ENCODE data around the gene NEDD4L. TPM values are rescaled to one million over a fixed set of nuclear protein-coding genes. Genes with fewer than 3 reads are reported as not detected.

The NEDD4L gene
- total and polyA plus RNA-seq, 4 donors, result 10.2 to 20.3 (median 13.2) TPM

DNA sequence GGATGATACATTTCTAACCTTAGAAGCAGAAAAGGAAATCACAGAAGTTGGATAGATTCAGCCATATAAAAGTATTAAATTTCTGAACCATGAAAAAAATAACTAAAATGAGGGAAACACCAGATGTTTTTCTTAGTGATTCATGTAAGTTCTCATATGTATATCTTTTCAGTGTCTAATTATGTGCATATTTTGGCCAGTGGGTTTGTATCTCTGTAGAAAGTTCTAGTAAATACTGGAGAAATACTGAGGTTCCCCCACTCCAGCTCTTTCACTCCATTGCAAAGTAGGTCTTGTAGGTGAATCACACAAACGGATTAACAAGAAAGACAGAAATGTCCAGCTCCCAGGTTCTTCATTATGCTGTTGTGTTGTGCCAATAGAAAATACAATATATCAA lies 222.3 kb downstream of the NEDD4L start:
- Histone ChIP-seq H3K9me3 (ENCODE audit: control insufficient read depth in 4 of 4, low read length in 3 of 4) (no peaks in the 10 kb centered on the region), H3K27ac (ENCODE audit: low read depth in 1 of 2, low read length in 2 of 2) (no peak overlapping the region), H3K4me3 (ENCODE audit: low read depth in 1 of 3, low read length in 3 of 3) (no peak overlapping the region), H3K9ac (ENCODE audit: low read depth in 1 of 2, low read length in 2 of 2) (no peak overlapping the region), H3K36me3 (ENCODE audit: control insufficient read depth in 4 of 4, insufficient read depth in 3 of 4, low read depth in 1 of 4, low read length in 3 of 4) (no peaks in the 10 kb centered on the region), H3K4me1 (ENCODE audit: control insufficient read depth in 4 of 4, insufficient read depth in 4 of 4, low read length in 3 of 4) (peaks cover 0 to 10% (median 5%) of the 10 kb centered on the region in 4 donors), H3K27me3 (ENCODE audit: control insufficient read depth in 4 of 4, insufficient read depth in 4 of 4, low read length in 3 of 4) (no peaks in the 10 kb centered on the region)
- TF ChIP-seq HNF4G (IDR thresholded peaks at IDR 0.05) (no peak), JUND (IDR thresholded peaks at IDR 0.05) (no peak), ZBTB33 (IDR thresholded peaks at IDR 0.05) (no peak), SP1 (IDR thresholded peaks at IDR 0.05) (no peak), FOXA1 (IDR thresholded peaks at IDR 0.05) (no peak), TAF1 (conservative IDR thresholded peaks at IDR 0.05) (no peak), HNF4A (conservative IDR thresholded peaks at IDR 0.05) (no peak), FOXA2 (IDR thresholded peaks at IDR 0.05) (no peak), ATF3 (IDR thresholded peaks at IDR 0.05) (no peak), YY1 (IDR thresholded peaks at IDR 0.05) (no peak), EGR1 (IDR thresholded peaks at IDR 0.05; ENCODE audit: low read depth in 2 of 2) (no peak), NR2F2 (IDR thresholded peaks at IDR 0.05) (no peak), MAX (IDR thresholded peaks at IDR 0.05) (no peak), RXRA (IDR thresholded peaks at IDR 0.05) (no peak), GABPA (IDR thresholded peaks at IDR 0.05 in 1 of 2, conservative IDR thresholded peaks at IDR 0.05 in 1 of 2) (no peak)
- TF ChIP-seq, protein P1, sequence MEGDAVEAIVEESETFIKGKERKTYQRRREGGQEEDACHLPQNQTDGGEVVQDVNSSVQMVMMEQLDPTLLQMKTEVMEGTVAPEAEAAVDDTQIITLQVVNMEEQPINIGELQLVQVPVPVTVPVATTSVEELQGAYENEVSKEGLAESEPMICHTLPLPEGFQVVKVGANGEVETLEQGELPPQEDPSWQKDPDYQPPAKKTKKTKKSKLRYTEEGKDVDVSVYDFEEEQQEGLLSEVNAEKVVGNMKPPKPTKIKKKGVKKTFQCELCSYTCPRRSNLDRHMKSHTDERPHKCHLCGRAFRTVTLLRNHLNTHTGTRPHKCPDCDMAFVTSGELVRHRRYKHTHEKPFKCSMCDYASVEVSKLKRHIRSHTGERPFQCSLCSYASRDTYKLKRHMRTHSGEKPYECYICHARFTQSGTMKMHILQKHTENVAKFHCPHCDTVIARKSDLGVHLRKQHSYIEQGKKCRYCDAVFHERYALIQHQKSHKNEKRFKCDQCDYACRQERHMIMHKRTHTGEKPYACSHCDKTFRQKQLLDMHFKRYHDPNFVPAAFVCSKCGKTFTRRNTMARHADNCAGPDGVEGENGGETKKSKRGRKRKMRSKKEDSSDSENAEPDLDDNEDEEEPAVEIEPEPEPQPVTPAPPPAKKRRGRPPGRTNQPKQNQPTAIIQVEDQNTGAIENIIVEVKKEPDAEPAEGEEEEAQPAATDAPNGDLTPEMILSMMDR (IDR thresholded peaks at IDR 0.05; ENCODE audit: low read depth, low read length, missing input control), result no peak
- TF ChIP-seq, protein P2, sequence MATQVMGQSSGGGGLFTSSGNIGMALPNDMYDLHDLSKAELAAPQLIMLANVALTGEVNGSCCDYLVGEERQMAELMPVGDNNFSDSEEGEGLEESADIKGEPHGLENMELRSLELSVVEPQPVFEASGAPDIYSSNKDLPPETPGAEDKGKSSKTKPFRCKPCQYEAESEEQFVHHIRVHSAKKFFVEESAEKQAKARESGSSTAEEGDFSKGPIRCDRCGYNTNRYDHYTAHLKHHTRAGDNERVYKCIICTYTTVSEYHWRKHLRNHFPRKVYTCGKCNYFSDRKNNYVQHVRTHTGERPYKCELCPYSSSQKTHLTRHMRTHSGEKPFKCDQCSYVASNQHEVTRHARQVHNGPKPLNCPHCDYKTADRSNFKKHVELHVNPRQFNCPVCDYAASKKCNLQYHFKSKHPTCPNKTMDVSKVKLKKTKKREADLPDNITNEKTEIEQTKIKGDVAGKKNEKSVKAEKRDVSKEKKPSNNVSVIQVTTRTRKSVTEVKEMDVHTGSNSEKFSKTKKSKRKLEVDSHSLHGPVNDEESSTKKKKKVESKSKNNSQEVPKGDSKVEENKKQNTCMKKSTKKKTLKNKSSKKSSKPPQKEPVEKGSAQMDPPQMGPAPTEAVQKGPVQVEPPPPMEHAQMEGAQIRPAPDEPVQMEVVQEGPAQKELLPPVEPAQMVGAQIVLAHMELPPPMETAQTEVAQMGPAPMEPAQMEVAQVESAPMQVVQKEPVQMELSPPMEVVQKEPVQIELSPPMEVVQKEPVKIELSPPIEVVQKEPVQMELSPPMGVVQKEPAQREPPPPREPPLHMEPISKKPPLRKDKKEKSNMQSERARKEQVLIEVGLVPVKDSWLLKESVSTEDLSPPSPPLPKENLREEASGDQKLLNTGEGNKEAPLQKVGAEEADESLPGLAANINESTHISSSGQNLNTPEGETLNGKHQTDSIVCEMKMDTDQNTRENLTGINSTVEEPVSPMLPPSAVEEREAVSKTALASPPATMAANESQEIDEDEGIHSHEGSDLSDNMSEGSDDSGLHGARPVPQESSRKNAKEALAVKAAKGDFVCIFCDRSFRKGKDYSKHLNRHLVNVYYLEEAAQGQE (IDR thresholded peaks at IDR 0.05), result no peak
- DNase-seq (ENCODE audit: low spot score), result no peak
- WGBS, result 90% methylated on average over 1 of the region's 1 CpG

DNA sequence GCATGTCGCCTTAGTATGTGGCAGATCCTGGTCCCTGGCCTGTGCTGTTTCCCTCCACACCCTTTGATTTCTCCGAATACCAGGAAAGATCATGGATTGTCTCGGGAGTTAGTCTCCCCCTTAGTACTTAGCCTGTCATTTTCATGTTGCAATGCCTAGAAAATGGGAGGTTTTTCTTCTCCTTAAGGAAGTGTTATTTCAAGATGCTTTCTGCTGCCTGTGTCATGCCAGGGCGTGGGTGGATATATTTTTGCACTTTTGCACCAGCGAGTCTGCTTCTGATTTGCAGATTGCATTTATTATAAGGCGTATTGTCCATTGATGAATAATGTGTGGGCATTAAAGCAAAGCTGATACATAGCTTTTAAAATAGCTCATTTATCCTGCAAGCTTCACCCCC lies 223.5 kb downstream of the NEDD4L start:
- WGBS, result 95% methylated on average over 6 of the region's 6 CpGs
- no peak overlapping the region for H3K27ac ChIP-seq (ENCODE audit: low read depth in 1 of 2, low read length in 2 of 2)
- no peaks in the 10 kb centered on the region for H3K27me3 ChIP-seq (ENCODE audit: control insufficient read depth in 4 of 4, insufficient read depth in 4 of 4, low read length in 3 of 4)
- no peak for DNase-seq (ENCODE audit: low spot score)
- H3K9ac ChIP-seq (ENCODE audit: low read depth in 1 of 2, low read length in 2 of 2), result no peak overlapping the region
- H3K36me3 ChIP-seq (ENCODE audit: control insufficient read depth in 4 of 4, insufficient read depth in 3 of 4, low read depth in 1 of 4, low read length in 3 of 4), result no peaks in the 10 kb centered on the region
- H3K4me1 ChIP-seq (ENCODE audit: control insufficient read depth in 4 of 4, insufficient read depth in 4 of 4, low read length in 3 of 4), result peaks cover 0 to 10% (median 3%) of the 10 kb centered on the region in 4 donors
- H3K9me3 ChIP-seq (ENCODE audit: control insufficient read depth in 4 of 4, low read length in 3 of 4), result no peaks in the 10 kb centered on the region
- H3K4me3 ChIP-seq (ENCODE audit: low read depth in 1 of 3, low read length in 3 of 3), result no peak overlapping the region
- no peak for TF ChIP-seq FOXA2 (IDR thresholded peaks at IDR 0.05)
- TF ChIP-seq ZBTB33 (IDR thresholded peaks at IDR 0.05), result no peak

Measured in liver (tissue), 9 donors.